ENCODE data around the gene TDRD1. TPM values are rescaled to one million over a fixed set of nuclear protein-coding genes. Genes with fewer than 3 reads are reported as not detected.

Gene TDRD1
- total and polyA plus RNA-seq, 8 donors: 0.05 to 7.6 (median 0.49) TPM; not detected in 4

DNA sequence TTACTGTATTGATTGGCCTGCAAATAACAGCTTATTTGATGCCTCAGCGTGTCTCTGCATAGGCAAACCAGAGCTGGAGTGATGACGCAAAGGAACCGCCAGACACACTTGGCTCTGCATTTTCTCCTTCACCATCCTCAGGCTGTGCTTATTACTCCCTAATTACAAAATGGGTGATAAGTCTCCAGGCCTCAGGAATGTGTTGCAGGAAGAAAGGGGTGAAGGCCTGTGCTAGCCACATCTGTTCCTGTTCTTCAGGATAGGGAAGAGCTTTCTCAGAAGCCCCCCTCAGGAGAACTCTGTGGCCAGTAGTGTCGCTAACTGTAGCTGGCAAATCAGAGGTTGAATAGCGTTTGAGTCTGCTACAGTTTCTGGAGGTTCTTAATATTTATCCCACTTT, 5.1 kb downstream of the TDRD1 start:
- 88 to 94% (median 90%) methylated on average over 5 of the region's 5 CpGs for WGBS, 5 donors
- no peaks in the 10 kb centered on the region for H3K27me3 ChIP-seq

DNA sequence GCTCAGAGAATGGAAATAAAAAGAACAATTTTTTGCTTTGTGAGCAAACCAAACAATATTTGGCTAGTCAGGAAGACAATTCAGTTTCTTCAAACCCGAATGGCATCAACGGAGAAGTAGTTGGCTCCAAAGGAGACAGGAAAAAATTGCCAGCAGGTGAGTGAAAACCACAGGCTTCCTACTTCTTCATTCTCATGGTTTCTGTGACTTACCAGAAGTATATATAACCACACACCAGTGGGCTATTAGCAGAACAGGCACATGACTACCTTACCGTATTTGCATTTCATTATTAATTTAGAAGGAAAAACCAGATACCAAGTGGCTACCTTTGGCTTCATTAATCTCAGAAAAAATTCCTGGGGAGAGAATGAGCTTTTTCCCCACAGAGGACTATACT, 8.8 kb downstream of the TDRD1 start:
- no peak overlapping the region for H3K4me3 ChIP-seq
- H3K36me3 ChIP-seq: no peaks in the 10 kb centered on the region
- TF ChIP-seq POLR2A (IDR thresholded peaks at IDR 0.05) (no peak), EP300 (IDR thresholded peaks at IDR 0.05) (no peak), POLR2AphosphoS5 (IDR thresholded peaks at IDR 0.05) (no peak)
- TF ChIP-seq, protein P1, sequence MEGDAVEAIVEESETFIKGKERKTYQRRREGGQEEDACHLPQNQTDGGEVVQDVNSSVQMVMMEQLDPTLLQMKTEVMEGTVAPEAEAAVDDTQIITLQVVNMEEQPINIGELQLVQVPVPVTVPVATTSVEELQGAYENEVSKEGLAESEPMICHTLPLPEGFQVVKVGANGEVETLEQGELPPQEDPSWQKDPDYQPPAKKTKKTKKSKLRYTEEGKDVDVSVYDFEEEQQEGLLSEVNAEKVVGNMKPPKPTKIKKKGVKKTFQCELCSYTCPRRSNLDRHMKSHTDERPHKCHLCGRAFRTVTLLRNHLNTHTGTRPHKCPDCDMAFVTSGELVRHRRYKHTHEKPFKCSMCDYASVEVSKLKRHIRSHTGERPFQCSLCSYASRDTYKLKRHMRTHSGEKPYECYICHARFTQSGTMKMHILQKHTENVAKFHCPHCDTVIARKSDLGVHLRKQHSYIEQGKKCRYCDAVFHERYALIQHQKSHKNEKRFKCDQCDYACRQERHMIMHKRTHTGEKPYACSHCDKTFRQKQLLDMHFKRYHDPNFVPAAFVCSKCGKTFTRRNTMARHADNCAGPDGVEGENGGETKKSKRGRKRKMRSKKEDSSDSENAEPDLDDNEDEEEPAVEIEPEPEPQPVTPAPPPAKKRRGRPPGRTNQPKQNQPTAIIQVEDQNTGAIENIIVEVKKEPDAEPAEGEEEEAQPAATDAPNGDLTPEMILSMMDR (IDR thresholded peaks at IDR 0.05): no peak
- H3K27me3 ChIP-seq: no peaks in the 10 kb centered on the region
- DNase-seq: no peak
- no peaks in the 10 kb centered on the region for H3K4me1 ChIP-seq
- no peaks in the 10 kb centered on the region for H3K9me3 ChIP-seq
- 77 to 85% (median 78%) methylated on average over 3 of the region's 3 CpGs for WGBS, 5 donors
- no peak overlapping the region for H3K27ac ChIP-seq
- intact Hi-C loops (cut with DNase I; ENCODE audit: low total_unique reads): no loop called here

More for the DNA sequence above, 5.1 kb downstream of the TDRD1 start:
- H3K9me3 ChIP-seq: no peaks in the 10 kb centered on the region
- no peaks in the 10 kb centered on the region for H3K36me3 ChIP-seq
- TF ChIP-seq POLR2A (IDR thresholded peaks at IDR 0.05) (no peak), EP300 (IDR thresholded peaks at IDR 0.05) (no peak), POLR2AphosphoS5 (IDR thresholded peaks at IDR 0.05) (no peak)
- TF ChIP-seq, protein P1 (IDR thresholded peaks at IDR 0.05): no peak
- no peak overlapping the region for H3K27ac ChIP-seq
- no peak overlapping the region for H3K4me3 ChIP-seq
- intact Hi-C loops (cut with DNase I; ENCODE audit: low total_unique reads): no loop called here
- no peak for DNase-seq
- peaks cover 0 to 5% (median 0%) of the 10 kb centered on the region in 4 donors for H3K4me1 ChIP-seq

DNA sequence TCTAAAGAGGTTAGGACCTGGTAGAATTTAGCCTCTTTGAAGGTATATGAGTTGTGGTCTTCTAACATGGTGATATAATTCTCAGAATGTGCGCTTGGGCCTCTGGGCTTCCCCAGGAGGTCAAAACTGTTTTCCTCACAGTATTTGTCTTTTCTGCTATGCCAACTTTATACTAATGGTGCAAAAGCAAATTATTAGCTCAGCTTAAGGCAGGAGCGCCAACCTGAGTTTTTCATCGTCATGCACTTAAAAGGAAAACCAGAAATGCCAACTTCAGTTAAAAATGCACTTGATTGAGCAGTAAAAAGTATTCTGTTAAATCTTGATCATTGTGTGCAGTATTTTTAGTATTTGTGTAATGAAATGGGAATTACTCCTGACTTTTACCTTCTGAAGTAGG, 9.7 kb downstream of the TDRD1 start:
- Histone ChIP-seq H3K9me3 (no peaks in the 10 kb centered on the region), H3K36me3 (no peaks in the 10 kb centered on the region), H3K4me1 (no peaks in the 10 kb centered on the region), H3K27ac (no peak overlapping the region), H3K27me3 (no peaks in the 10 kb centered on the region), H3K4me3 (no peak overlapping the region)
- WGBS, 5 donors: 89 to 95% (median 94%) methylated on average over 3 of the region's 3 CpGs
- DNase-seq: no peak
- TF ChIP-seq POLR2A (IDR thresholded peaks at IDR 0.05) (no peak), POLR2AphosphoS5 (IDR thresholded peaks at IDR 0.05) (no peak), EP300 (IDR thresholded peaks at IDR 0.05) (no peak)
- TF ChIP-seq, protein P1 (IDR thresholded peaks at IDR 0.05): no peak
- intact Hi-C loops (cut with DNase I; ENCODE audit: low total_unique reads): no loop called here

DNA sequence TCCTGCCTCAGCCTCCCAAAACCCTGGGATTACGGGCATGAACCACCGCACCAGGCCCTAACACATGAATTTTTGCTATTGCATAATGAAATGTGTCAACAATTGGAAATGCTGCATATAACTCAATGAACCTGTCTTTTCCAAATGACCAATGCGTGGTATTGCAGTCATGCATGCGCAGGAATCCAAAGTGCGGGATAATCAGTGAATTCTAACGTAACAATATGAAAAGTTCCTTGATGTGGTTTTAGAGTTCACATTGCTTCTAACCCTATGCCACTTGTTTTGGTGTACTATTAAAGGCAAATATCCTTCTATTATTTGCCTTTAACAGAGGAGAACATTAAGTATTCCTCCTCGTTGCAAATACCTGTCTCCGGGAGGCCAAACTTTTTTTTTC, 10.5 kb downstream of the TDRD1 start:
- Histone ChIP-seq H3K4me1 (no peaks in the 10 kb centered on the region), H3K27ac (no peak overlapping the region), H3K36me3 (no peaks in the 10 kb centered on the region), H3K27me3 (no peaks in the 10 kb centered on the region), H3K4me3 (no peak overlapping the region), H3K9me3 (no peaks in the 10 kb centered on the region)
- no peak for DNase-seq
- TF ChIP-seq EP300 (IDR thresholded peaks at IDR 0.05) (no peak), POLR2A (IDR thresholded peaks at IDR 0.05) (no peak), POLR2AphosphoS5 (IDR thresholded peaks at IDR 0.05) (no peak)
- TF ChIP-seq, protein P1 (IDR thresholded peaks at IDR 0.05): no peak
- intact Hi-C loops (cut with DNase I; ENCODE audit: low total_unique reads): no loop called here
- 87 to 92% (median 91%) methylated on average over 8 of the region's 8 CpGs for WGBS, 5 donors

Data from stomach (tissue), 9 donors.